Measurements from ENCODE around the gene DEPDC4.
A peak's percentile ranks its signal among the peaks of the same experiment; 100 is the strongest.

Gene DEPDC4

GRCh38 chr12:100213016-100213891, 53.6 kb downstream of the DEPDC4 start:
- no peak for FAIRE-seq

GRCh38 chr12:100211698-100212097, 55.2 kb downstream of the DEPDC4 start:
- FAIRE-seq: no peak

GRCh38 chr12:100208834-100209233, 58.0 kb downstream of the DEPDC4 start:
- no peak for FAIRE-seq

- FAIRE-seq: no peak
Measured at GRCh38 chr12:100207311-100207710, 59.6 kb downstream of the DEPDC4 start.

GRCh38 chr12:100201604-100202423, 65.1 kb downstream of the DEPDC4 start:
- FAIRE-seq: no peak

DNA sequence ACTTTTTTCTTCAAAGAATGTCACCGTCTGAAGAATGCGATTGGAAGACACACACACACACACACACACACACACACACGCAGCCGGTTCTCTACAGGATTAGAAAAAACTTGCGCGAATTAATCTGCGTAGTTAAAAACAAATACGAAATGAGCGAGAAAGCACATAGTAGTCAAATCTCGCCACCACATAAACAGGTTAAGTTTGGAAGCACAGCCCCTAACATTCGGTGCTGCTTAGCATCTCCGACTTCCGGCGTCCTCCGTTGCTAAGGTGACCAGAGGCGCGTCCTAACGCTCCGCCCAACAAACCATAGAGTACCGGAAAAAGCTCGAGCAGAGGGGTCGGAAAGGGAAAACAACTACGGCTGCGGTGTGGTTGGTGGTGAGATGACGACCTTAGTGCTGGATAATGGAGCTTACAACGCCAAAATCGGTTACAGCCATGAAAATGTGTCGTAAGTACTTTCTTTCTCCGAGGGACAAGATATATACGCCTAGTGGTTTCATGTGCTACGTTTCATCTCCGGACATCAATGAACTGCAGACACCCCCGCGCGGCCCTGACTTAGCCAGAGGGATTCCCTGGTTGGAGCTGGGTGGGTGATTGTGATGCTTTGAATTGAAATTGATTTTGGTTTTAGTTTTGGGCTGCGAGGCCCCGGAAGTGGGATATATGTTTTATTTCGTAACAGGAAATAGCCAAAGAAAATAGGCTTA, 66.3 kb downstream of the DEPDC4 start, which contains the start of gene ACTR6:
Gene ACTR6, plus strand, starts transcription at position 353 of the 719 bp plus-strand sequence. Its CDS starts 37 bp downstream, at position 390.
- FAIRE-seq: peak; percentile 17

DNA sequence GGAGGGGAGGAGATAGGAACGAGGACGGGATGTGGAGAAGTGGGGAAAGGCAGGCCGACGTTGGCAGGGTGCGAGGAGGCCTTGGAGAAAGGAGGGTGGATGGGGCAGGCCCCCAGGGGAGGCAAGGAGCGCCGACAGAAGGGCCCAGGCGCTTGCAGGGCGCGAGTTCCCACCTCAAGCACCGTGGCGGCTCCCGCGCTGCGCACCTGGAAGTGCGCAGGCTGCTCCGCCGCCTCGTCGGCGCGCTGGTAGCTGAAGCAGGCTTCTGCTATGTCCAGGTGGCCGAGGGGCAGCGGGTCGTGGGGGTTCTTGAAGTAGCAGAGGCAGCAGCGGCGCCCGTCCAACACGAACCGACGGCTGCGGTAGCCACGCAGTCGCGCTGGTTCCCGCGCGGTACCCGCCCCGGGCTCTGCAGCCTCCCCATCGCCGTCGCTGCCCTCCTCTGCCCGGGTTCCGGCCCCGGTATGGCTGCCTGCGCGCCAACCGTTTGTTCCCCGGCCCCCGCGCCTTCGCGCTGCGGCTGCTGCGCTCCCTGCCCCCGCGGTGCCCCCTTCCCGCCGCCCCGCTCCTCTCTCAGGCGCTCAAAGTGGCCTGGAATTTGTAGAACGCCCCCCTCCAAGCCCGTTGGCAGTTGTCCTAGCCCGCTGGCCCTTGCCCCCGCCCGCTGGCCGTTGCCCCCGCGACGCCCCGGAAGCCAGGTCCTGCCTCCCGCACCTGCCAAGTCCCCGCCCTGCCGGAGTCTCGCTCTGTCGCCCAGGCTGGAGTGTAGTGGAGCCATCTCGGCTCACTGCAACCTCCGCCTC, 67.3 kb downstream of the DEPDC4 start:
- no peak for FAIRE-seq

- no peak for FAIRE-seq
Measured at GRCh38 chr12:100199023-100199346, 67.9 kb downstream of the DEPDC4 start.

DNA sequence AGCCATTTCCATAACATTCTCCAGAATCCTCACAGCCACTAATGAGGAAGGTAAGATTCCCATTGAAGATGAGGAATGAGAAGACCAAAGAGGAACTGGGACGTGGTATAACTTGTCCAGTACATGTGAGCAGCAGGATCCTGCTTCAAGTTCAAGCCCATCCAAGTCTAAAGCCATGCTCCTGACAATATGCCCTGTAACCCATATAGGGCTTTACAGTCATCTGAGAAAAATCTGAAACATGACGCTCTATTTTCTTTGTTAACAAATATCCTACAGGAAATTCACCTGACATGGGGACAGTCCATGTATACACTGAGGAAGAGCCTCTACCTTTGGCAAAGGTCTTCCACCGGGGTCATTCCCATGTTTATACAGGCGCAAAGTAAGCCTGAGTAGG, 69.4 kb downstream of the DEPDC4 start:
- no peak for FAIRE-seq

GRCh38 chr12:100193085-100193484, 73.8 kb downstream of the DEPDC4 start:
- FAIRE-seq: no peak

Data from TTC549 (cell line).